K562 (cell line): ENCODE results near the gene PIF1. TPM values are rescaled to one million over a fixed set of nuclear protein-coding genes. Genes with fewer than 3 reads are reported as not detected.
A peak's percentile ranks its signal among the peaks of the same experiment; 100 is the strongest.

ENCODE experiments used
- CHD4 ChIP-seq: fragments of 200-600 bp; sonication (generic); IDR thresholded peaks from 3 replicates; pipeline ENCODE4 v1.6.1; 2012; ENCODE audit warnings: low read depth, mild to moderate bottlenecking, mixed read lengths, low read length, inconsistent platforms; ENCODE audit not compliant: insufficient read depth, insufficient replicate concordance, poor library complexity, severe bottlenecking
- ILK ChIP-seq: fragments of 450-650 bp; IDR thresholded peaks from 2 replicates; pipeline ENCODE4 v1.6.1; 2016; ENCODE audit warnings: missing genetic modification characterization, low read depth, mild to moderate bottlenecking, missing compliant biosample characterization, moderate library complexity, borderline replicate concordance
- MAFG ChIP-seq: fragments of 450-650 bp; conservative IDR thresholded peaks from 2 replicates; pipeline ENCODE4 v1.6.1; 2016; ENCODE audit warnings: missing genetic modification characterization, missing compliant biosample characterization
- MCM7 ChIP-seq, 2 experiments: fragments of 450-650 bp; IDR thresholded peaks; 2 replicates each; pipeline ENCODE4 v1.6.1; 2016 to 2018
- MYC ChIP-seq, 2 experiments: fragments of 250-450 bp in 1 of 2; sonication (Bioruptor Pico) in 1 of 2; IDR thresholded peaks; 2 replicates each; pipeline versions ENCODE4 v1.5.1 to v1.6.1; 2012 to 2021; ENCODE audit warnings: low read depth in 2 of 2, borderline replicate concordance in 1 of 2, improper control_type of control experiment in 1 of 2, low read length in 1 of 2, mild to moderate bottlenecking in 1 of 2, moderate library complexity in 1 of 2
- PPARD ChIP-seq: fragments of 250-450 bp; sonication (Bioruptor Pico); IDR thresholded peaks from 2 replicates; pipeline ENCODE4 v1.8.0; 2022; ENCODE audit warnings: inconsistent platforms, mild to moderate bottlenecking, moderate library complexity
- PTRF ChIP-seq: fragments of 450-650 bp; IDR thresholded peaks from 2 replicates; pipeline ENCODE4 v1.6.1; 2016; ENCODE audit warnings: mild to moderate bottlenecking, missing genetic modification characterization, missing compliant biosample characterization
- RNF2 ChIP-seq: sonication (generic); IDR thresholded peaks from 2 replicates; pipeline ENCODE4 v1.6.1; 2016
- ZNF384 ChIP-seq: IDR thresholded peaks from 2 replicates; pipeline ENCODE4 v1.6.1; 2012; ENCODE audit warnings: low read depth, low read length, improper control_type of control experiment
- polyA plus RNA-seq, 8 experiments: library from polyadenylated mRNA; depleted of rRNA in 4 of 8; stranded (reverse) in 5 of 8; unstranded in 3 of 8; fragments of >200 nt; fragmentation: Nextera tagmentation in 2 of 8; fragmentation: Illumina TruSeq in 1 of 8; extraction: Ambion mirVana in 2 of 8; extraction: Trizol in 1 of 8; gene quantifications; 2 replicates each; pipeline versions ENCODE4 v1.2.1 to v1.2.3, GENCODE V29; 2011 to 2014; ENCODE audit warnings: inconsistent platforms in 1 of 8, missing spikeins in 1 of 8
- total RNA-seq, 7 experiments: library from RNA; depleted of rRNA in 6 of 7; stranded (reverse); fragments of >200 nt in 6 of 7; fragmentation: Illumina TruSeq in 2 of 7; extraction: Trizol in 2 of 7; gene quantifications; 2 replicates each; pipeline versions ENCODE4 v1.2.1 to v1.2.3, GENCODE V29; 2011 to 2021; ENCODE audit warnings: low replicate concordance in 1 of 7
- TF ChIP-seq, protein P1 (sequence below): fragments of 450-650 bp; IDR thresholded peaks from 2 replicates; pipeline ENCODE4 v1.6.1; 2014; ENCODE audit warnings: low read depth, mild to moderate bottlenecking, moderate library complexity, borderline replicate concordance
- TF ChIP-seq, protein P2 (sequence below), 2 experiments: fragments of 450-650 bp in 1 of 2; sonication (generic) in 1 of 2; formaldehyde crosslinking in 1 of 2; IDR thresholded peaks in 1 of 2; conservative IDR thresholded peaks in 1 of 2; 2 replicates each; pipeline versions ENCODE4 v1.6.1 to v1.8.1; 2016 to 2023; ENCODE audit warnings: mild to moderate bottlenecking in 2 of 2, moderate library complexity in 2 of 2, inconsistent platforms in 1 of 2, missing genetic modification reagents in 1 of 2
- TF ChIP-seq, protein P3 (sequence below): sonication (generic); formaldehyde crosslinking; IDR thresholded peaks from 2 replicates; pipeline ENCODE4 v1.8.0; 2023; ENCODE audit warnings: mild to moderate bottlenecking, missing genetic modification reagents
- TF ChIP-seq, protein P4 (sequence below): fragments of 450-650 bp; conservative IDR thresholded peaks from 2 replicates; pipeline ENCODE4 v1.6.1; 2016; ENCODE audit warnings: missing genetic modification characterization, low read depth, mild to moderate bottlenecking, control low read depth, missing compliant biosample characterization
- TF ChIP-seq, protein P5 (sequence below), 2 experiments: fragments of 450-650 bp in 1 of 2; IDR thresholded peaks; 2 replicates each; pipeline ENCODE4 v1.6.1; 2011 to 2017; ENCODE audit warnings: low read depth in 2 of 2, antibody characterized with exemption in 1 of 2, borderline replicate concordance in 1 of 2, low read length in 1 of 2, mild to moderate bottlenecking in 1 of 2, mixed read lengths in 1 of 2; ENCODE audit not compliant: control insufficient read depth in 1 of 2

Gene PIF1
- total and polyA plus RNA-seq, 9 of the 15 experiments (the other 6 are each of a cell fraction or from before 2014, with no cell fraction given), result 1.1 to 37.9 (median 11.5) TPM

DNA sequence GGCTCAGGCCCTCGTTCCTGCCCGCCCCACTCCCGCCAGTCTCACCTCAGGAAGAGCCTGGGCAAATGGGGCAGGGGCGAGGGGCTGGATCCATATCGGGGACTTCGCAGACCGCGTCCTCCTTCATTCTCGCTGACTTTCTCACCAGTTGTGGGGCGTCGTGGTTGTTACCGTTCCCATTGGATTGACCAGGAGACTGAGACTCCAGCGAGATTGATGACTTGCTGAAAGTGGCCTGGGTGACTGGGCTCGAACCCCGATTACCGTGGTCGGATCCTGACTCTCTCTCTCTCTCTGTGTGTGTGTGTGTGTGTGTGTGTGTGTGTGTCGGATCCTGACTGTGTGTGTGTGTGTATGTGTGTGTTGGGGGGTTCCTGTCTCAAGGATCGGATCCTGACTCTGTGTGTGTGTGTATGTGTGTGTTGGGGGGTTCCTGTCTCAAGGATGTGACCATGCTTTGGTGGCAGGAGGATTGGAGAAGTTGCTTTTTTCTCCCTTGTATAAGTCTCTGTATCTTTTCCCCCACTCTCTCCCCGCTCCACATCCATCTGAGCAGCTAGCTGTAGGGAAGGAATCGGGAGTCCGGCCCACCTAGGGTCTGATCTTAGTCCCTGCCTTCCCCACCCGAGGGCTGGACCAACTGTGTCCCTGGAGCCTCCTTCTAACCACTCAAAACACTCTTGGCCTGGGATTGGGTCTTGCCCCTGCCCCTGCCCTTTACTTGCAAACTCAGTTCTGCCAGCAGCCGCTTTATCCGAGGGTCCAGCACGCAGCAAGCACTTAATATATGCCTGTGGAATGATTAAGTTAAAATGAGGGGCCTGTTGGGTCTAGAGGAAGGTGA lies 16.9 kb upstream of the PIF1 start (continued):
- TF ChIP-seq, protein P1, sequence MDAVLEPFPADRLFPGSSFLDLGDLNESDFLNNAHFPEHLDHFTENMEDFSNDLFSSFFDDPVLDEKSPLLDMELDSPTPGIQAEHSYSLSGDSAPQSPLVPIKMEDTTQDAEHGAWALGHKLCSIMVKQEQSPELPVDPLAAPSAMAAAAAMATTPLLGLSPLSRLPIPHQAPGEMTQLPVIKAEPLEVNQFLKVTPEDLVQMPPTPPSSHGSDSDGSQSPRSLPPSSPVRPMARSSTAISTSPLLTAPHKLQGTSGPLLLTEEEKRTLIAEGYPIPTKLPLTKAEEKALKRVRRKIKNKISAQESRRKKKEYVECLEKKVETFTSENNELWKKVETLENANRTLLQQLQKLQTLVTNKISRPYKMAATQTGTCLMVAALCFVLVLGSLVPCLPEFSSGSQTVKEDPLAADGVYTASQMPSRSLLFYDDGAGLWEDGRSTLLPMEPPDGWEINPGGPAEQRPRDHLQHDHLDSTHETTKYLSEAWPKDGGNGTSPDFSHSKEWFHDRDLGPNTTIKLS, result no peak
- TF ChIP-seq PTRF (tag) (no peak), PPARD (CRISPR knock-in tag) (no peak), MAFG (tag) (0 out of 2 replicates have a peak, but pooled peaks have one; percentile 47), MYC (IDR thresholded peaks at IDR 0.05; ENCODE audit: low read depth, low read length) (no peak; the same call in 1 of the 2 replicates), MYC (CRISPR knock-in tag; IDR thresholded peaks at IDR 0.05; ENCODE audit: borderline replicate concordance, low read depth) (no peak), ILK (tag) (no peak), ZNF384 (no peak), RNF2 (no peak), CHD4 (no peak), MCM7 (IDR thresholded peaks at IDR 0.05) (0 out of 4 replicates have a peak, but pooled peaks of 1 of the 2 experiments have one; percentile 61)
- TF ChIP-seq, protein P2, sequence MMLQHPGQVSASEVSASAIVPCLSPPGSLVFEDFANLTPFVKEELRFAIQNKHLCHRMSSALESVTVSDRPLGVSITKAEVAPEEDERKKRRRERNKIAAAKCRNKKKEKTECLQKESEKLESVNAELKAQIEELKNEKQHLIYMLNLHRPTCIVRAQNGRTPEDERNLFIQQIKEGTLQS (IDR thresholded peaks at IDR 0.05), result no peak
- TF ChIP-seq, protein P2 (CRISPR knock-in tag; conservative IDR thresholded peaks at IDR 0.05), result no peak
- TF ChIP-seq, protein P3, sequence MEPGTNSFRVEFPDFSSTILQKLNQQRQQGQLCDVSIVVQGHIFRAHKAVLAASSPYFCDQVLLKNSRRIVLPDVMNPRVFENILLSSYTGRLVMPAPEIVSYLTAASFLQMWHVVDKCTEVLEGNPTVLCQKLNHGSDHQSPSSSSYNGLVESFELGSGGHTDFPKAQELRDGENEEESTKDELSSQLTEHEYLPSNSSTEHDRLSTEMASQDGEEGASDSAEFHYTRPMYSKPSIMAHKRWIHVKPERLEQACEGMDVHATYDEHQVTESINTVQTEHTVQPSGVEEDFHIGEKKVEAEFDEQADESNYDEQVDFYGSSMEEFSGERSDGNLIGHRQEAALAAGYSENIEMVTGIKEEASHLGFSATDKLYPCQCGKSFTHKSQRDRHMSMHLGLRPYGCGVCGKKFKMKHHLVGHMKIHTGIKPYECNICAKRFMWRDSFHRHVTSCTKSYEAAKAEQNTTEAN (CRISPR knock-in tag), result 0 out of 2 replicates have a peak, but pooled peaks have one; percentile 27
- TF ChIP-seq, protein P4, sequence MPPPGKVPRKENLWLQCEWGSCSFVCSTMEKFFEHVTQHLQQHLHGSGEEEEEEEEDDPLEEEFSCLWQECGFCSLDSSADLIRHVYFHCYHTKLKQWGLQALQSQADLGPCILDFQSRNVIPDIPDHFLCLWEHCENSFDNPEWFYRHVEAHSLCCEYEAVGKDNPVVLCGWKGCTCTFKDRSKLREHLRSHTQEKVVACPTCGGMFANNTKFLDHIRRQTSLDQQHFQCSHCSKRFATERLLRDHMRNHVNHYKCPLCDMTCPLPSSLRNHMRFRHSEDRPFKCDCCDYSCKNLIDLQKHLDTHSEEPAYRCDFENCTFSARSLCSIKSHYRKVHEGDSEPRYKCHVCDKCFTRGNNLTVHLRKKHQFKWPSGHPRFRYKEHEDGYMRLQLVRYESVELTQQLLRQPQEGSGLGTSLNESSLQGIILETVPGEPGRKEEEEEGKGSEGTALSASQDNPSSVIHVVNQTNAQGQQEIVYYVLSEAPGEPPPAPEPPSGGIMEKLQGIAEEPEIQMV (tag), result no peak
- TF ChIP-seq, protein P5, sequence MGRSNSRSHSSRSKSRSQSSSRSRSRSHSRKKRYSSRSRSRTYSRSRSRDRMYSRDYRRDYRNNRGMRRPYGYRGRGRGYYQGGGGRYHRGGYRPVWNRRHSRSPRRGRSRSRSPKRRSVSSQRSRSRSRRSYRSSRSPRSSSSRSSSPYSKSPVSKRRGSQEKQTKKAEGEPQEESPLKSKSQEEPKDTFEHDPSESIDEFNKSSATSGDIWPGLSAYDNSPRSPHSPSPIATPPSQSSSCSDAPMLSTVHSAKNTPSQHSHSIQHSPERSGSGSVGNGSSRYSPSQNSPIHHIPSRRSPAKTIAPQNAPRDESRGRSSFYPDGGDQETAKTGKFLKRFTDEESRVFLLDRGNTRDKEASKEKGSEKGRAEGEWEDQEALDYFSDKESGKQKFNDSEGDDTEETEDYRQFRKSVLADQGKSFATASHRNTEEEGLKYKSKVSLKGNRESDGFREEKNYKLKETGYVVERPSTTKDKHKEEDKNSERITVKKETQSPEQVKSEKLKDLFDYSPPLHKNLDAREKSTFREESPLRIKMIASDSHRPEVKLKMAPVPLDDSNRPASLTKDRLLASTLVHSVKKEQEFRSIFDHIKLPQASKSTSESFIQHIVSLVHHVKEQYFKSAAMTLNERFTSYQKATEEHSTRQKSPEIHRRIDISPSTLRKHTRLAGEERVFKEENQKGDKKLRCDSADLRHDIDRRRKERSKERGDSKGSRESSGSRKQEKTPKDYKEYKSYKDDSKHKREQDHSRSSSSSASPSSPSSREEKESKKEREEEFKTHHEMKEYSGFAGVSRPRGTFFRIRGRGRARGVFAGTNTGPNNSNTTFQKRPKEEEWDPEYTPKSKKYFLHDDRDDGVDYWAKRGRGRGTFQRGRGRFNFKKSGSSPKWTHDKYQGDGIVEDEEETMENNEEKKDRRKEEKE (IDR thresholded peaks at IDR 0.05; ENCODE audit: borderline replicate concordance in 1 of 2, control insufficient read depth in 1 of 2, low read depth in 2 of 2, low read length in 1 of 2), result no peak
